GM12874 (cell line): ENCODE results near the gene IQCM.

Experiments used
- CTCF ChIP-seq: IDR thresholded peaks from 2 replicates; pipeline ENCODE4 v1.5.1; 2011; ENCODE audit warnings: low read depth, mild to moderate bottlenecking, control low read depth, low read length, moderate library complexity; ENCODE audit not compliant: insufficient read depth

The IQCM gene

GRCh38 chr4:149595500-149595899 lies 220.1 kb downstream of the IQCM start:
- no peak for TF ChIP-seq CTCF

GRCh38 chr4:149589826-149590225 lies 225.8 kb downstream of the IQCM start:
- no peak for TF ChIP-seq CTCF

GRCh38 chr4:149584722-149585121 lies 230.9 kb downstream of the IQCM start:
- TF ChIP-seq CTCF, result no peak

GRCh38 chr4:149574971-149575370 lies 240.7 kb downstream of the IQCM start:
- no peak for TF ChIP-seq CTCF

GRCh38 chr4:149572716-149573115 lies 242.9 kb downstream of the IQCM start:
- no peak for TF ChIP-seq CTCF

GRCh38 chr4:149555799-149556198 lies 259.8 kb downstream of the IQCM start:
- no peak for TF ChIP-seq CTCF

GRCh38 chr4:149555146-149555545 lies 260.5 kb downstream of the IQCM start:
- no peak for TF ChIP-seq CTCF
